PFSK-1 (cell line): ENCODE measurements around the gene ZNF319.

Source experiments
- POLR2AphosphoS5 ChIP-seq: IDR thresholded peaks from 2 replicates; pipeline ENCODE4 v1.6.1; 2012; ENCODE audit warnings: low read depth, mild to moderate bottlenecking, control low read depth, low read length, moderate library complexity
- REST ChIP-seq, 2 experiments: IDR thresholded peaks; 2 replicates each; pipeline versions ENCODE4 v1.6.1 to v1.8.0; 2011 to 2012; ENCODE audit warnings: low read depth in 2 of 2, low read length in 2 of 2, control low read depth in 1 of 2, inconsistent platforms in 1 of 2, mild to moderate bottlenecking in 1 of 2, moderate library complexity in 1 of 2; ENCODE audit not compliant: insufficient read depth in 1 of 2
- TAF1 ChIP-seq: IDR thresholded peaks from 2 replicates; pipeline ENCODE4 v1.6.1; 2012; ENCODE audit warnings: low read length, control low read depth, borderline replicate concordance; ENCODE audit not compliant: insufficient read depth

- TF ChIP-seq TAF1 (no peak), REST (IDR thresholded peaks at IDR 0.05; ENCODE audit: insufficient read depth in 1 of 2, low read depth in 2 of 2, low read length in 2 of 2) (no peak), POLR2AphosphoS5 (no peak)
Measured at GRCh38 chr16:57972306-57972705, 28.2 kb downstream of the ZNF319 start.
